H9 (cell line): ENCODE measurements around the gene ENAM. TPM values are rescaled to one million over a fixed set of nuclear protein-coding genes. Genes with fewer than 3 reads are reported as not detected.

Experiments used
- DNase-seq: peaks from one replicate; pipeline ENCODE4 v3.0.0-alpha.2; 2017
- H2AFZ ChIP-seq: one replicate; pipeline ENCODE4 v1.6.1; 2013; ENCODE audit warnings: mild to moderate bottlenecking, low read length, control low read depth, moderate library complexity
- H2AK5ac ChIP-seq: 2 replicates; pipeline ENCODE4 v1.6.1; 2013; ENCODE audit warnings: low read length, control low read depth, mixed read lengths; ENCODE audit not compliant: insufficient read length
- H2BK120ac ChIP-seq: one replicate; pipeline ENCODE4 v1.6.1; 2013; ENCODE audit warnings: low read depth, mild to moderate bottlenecking, low read length, control low read depth, inconsistent platforms; ENCODE audit not compliant: poor library complexity, severe bottlenecking
- H2BK12ac ChIP-seq: 2 replicates; pipeline ENCODE4 v1.6.1; 2013; ENCODE audit warnings: low read length, control low read depth, mixed read lengths, low read depth; ENCODE audit not compliant: insufficient read length
- H2BK15ac ChIP-seq: 2 replicates; pipeline ENCODE4 v1.6.1; 2013; ENCODE audit warnings: low read depth, low read length, control low read depth
- H2BK20ac ChIP-seq: one replicate; pipeline ENCODE4 v1.6.1; 2013; ENCODE audit warnings: low read depth, mild to moderate bottlenecking, low read length, control low read depth, inconsistent platforms; ENCODE audit not compliant: poor library complexity, severe bottlenecking
- H2BK5ac ChIP-seq: 2 replicates; pipeline ENCODE4 v1.6.1; 2013; ENCODE audit warnings: low read length, control low read depth, mixed read lengths; ENCODE audit not compliant: insufficient read length
- H3K14ac ChIP-seq: 2 replicates; pipeline ENCODE4 v1.6.1; 2013; ENCODE audit warnings: low read length, control low read depth; ENCODE audit not compliant: insufficient read depth
- H3K18ac ChIP-seq: 2 replicates; pipeline ENCODE4 v1.6.1; 2013; ENCODE audit warnings: low read depth, mild to moderate bottlenecking, mixed read lengths, low read length, control low read depth; ENCODE audit not compliant: insufficient read length
- H3K23ac ChIP-seq: 2 replicates; pipeline ENCODE4 v1.6.1; 2013; ENCODE audit warnings: low read length, control low read depth, mixed read lengths, low read depth; ENCODE audit not compliant: insufficient read length
- H3K23me2 ChIP-seq: 2 replicates; pipeline ENCODE4 v1.6.1; 2013; ENCODE audit warnings: low read depth, mild to moderate bottlenecking, mixed read lengths, low read length, control low read depth; ENCODE audit not compliant: insufficient read length, poor library complexity, severe bottlenecking
- H3K27ac ChIP-seq: 2 replicates; pipeline ENCODE4 v1.5.1; 2013; ENCODE audit warnings: low read length, control low read depth, mixed read lengths, low read depth; ENCODE audit not compliant: insufficient read length
- H3K27me3 ChIP-seq: 2 replicates; pipeline ENCODE4 v1.6.1; 2013; ENCODE audit warnings: low read length, control low read depth, inconsistent platforms; ENCODE audit not compliant: insufficient read depth
- H3K4ac ChIP-seq: 2 replicates; pipeline ENCODE4 v1.6.1; 2013; ENCODE audit warnings: low read depth, mild to moderate bottlenecking, control low read depth, inconsistent platforms, low read length, moderate library complexity
- H3K4me1 ChIP-seq: 2 replicates; pipeline ENCODE4 v1.6.1; 2013; ENCODE audit warnings: low read length, control low read depth, inconsistent platforms; ENCODE audit not compliant: insufficient read depth
- H3K4me2 ChIP-seq: 2 replicates; pipeline ENCODE4 v1.6.1; 2013; ENCODE audit warnings: low read length, control low read depth, mixed read lengths; ENCODE audit not compliant: insufficient read length, insufficient read depth
- H3K56ac ChIP-seq: 2 replicates; pipeline ENCODE4 v1.6.1; 2013; ENCODE audit warnings: low read depth, mild to moderate bottlenecking, mixed read lengths, low read length, control low read depth; ENCODE audit not compliant: insufficient read length
- H3K79me1 ChIP-seq: 2 replicates; pipeline ENCODE4 v1.6.1; 2013; ENCODE audit warnings: low read depth, mild to moderate bottlenecking, moderate library complexity, low read length, control low read depth, inconsistent platforms; ENCODE audit not compliant: insufficient read depth, poor library complexity, severe bottlenecking
- H3K79me2 ChIP-seq: 2 replicates; pipeline ENCODE4 v1.6.1; 2013; ENCODE audit warnings: low read length, control low read depth, inconsistent platforms; ENCODE audit not compliant: insufficient read depth
- H3K9ac ChIP-seq: 2 replicates; pipeline ENCODE4 v1.6.1; 2013; ENCODE audit warnings: low read length, control low read depth, mixed read lengths; ENCODE audit not compliant: insufficient read length; ENCODE audit errors: extremely low read depth
- H3K9me3 ChIP-seq: one replicate; pipeline ENCODE4 v1.6.1; 2013; ENCODE audit warnings: low read depth, low read length, inconsistent platforms; ENCODE audit not compliant: control insufficient read depth
- H3T11ph ChIP-seq: one replicate; pipeline ENCODE4 v1.6.1; 2013; ENCODE audit warnings: mild to moderate bottlenecking, low read length, control low read depth, inconsistent platforms
- H4K20me1 ChIP-seq: one replicate; pipeline ENCODE4 v1.6.1; 2013; ENCODE audit not compliant: control insufficient read depth, insufficient read length, insufficient read depth
- H4K5ac ChIP-seq: 2 replicates; pipeline ENCODE4 v1.6.1; 2013; ENCODE audit warnings: low read depth, mild to moderate bottlenecking, mixed read lengths, low read length, control low read depth; ENCODE audit not compliant: insufficient read length
- H4K8ac ChIP-seq: replicated peaks from 2 replicates; pipeline ENCODE4 v1.6.1; 2013; ENCODE audit warnings: low read length, control low read depth, mixed read lengths, low read depth; ENCODE audit not compliant: insufficient read length
- H4K91ac ChIP-seq: 2 replicates; pipeline ENCODE4 v1.6.1; 2013; ENCODE audit warnings: low read depth, mild to moderate bottlenecking, moderate library complexity, mixed read lengths, low read length, control low read depth; ENCODE audit not compliant: insufficient read length
- H3K27ac Mint-ChIP-seq, 3 experiments: 2 replicates in 2 of 3; 3 replicates in 1 of 3; pipeline ENCODE4 v1.8.0; 2020 to 2021; ENCODE audit warnings: mixed read lengths in 3 of 3, mild to moderate bottlenecking in 1 of 3, moderate library complexity in 1 of 3
- H3K27me3 Mint-ChIP-seq: 2 replicates; pipeline ENCODE4 v1.8.0; 2021; ENCODE audit warnings: low read depth, mild to moderate bottlenecking, moderate library complexity, mixed read lengths
- H3K36me3 Mint-ChIP-seq, 3 experiments: 2 replicates in 2 of 3; 3 replicates in 1 of 3; pipeline ENCODE4 v1.8.0; 2020 to 2021; ENCODE audit warnings: low read depth in 3 of 3, mixed read lengths in 3 of 3; ENCODE audit not compliant: insufficient read depth in 1 of 3
- H3K4me1 Mint-ChIP-seq, 2 experiments: 2 replicates each; pipeline ENCODE4 v1.8.0; 2020; ENCODE audit warnings: mixed read lengths in 2 of 2
- H3K4me3 Mint-ChIP-seq, 2 experiments: 2 replicates in 1 of 2; 3 replicates in 1 of 2; pipeline ENCODE4 v1.8.0; 2020 to 2021; ENCODE audit warnings: mild to moderate bottlenecking in 2 of 2, mixed read lengths in 2 of 2, moderate library complexity in 1 of 2
- H3K9me3 Mint-ChIP-seq, 2 experiments: 2 replicates in 1 of 2; 3 replicates in 1 of 2; pipeline ENCODE4 v1.8.0; 2020; ENCODE audit warnings: mild to moderate bottlenecking in 2 of 2, mixed read lengths in 2 of 2, moderate library complexity in 1 of 2
- WGBS: extraction: QIAGEN DNeasy Blood & Tissue Kit; methylation state at CpG from one replicate; pipeline ENCODE4 v1.1.7; 2013; ENCODE audit warnings: missing lambda C conversion rate, low lambda C conversion rate, mixed read lengths; ENCODE audit not compliant: insufficient read length; ENCODE audit errors: extremely low coverage; 5-methylcytosine and 5-hydroxymethylcytosine counted together
- total RNA-seq: library from RNA; stranded (reverse); gene quantifications from 2 replicates; pipeline ENCODE4 v1.2.1, GENCODE V29; 2021
- TF ChIP-seq, protein P1 (sequence below): fragments of 200-600 bp; sonication (generic); conservative IDR thresholded peaks from 3 replicates; pipeline ENCODE4 v1.8.0; 2021; ENCODE audit warnings: antibody characterized with exemption, mild to moderate bottlenecking

ENAM gene
- total RNA-seq, 1 experiment from 2014 or later = not detected

- H3K79me1 ChIP-seq = no peaks in the 10 kb centered on the region
- DNase-seq = no peak
- no peak overlapping the region for H2BK120ac ChIP-seq
- no peak overlapping the region for H3K14ac ChIP-seq
- Mint-ChIP-seq H3K4me1 (peaks cover 0 to 4% of the 10 kb centered on the region in 2 experiments; a peak in 1 of 4 replicates), H3K27me3 (no peaks in the 10 kb centered on the region), H3K9me3 (no peaks in the 10 kb centered on the region; a peak in 1 of 5 replicates), H3K36me3 (no peaks in the 10 kb centered on the region), H3K4me3 (no peak overlapping the region), H3K27ac (no peak overlapping the region)
- no peak overlapping the region for H3K27ac ChIP-seq
- no peak overlapping the region for H2BK12ac ChIP-seq
- H3K27me3 ChIP-seq = no peaks in the 10 kb centered on the region
- no peaks in the 10 kb centered on the region for H3K9me3 ChIP-seq
- no peak overlapping the region for H2BK15ac ChIP-seq
- no peak overlapping the region for H3K23ac ChIP-seq
- WGBS = no CpG with 5 or more reads among the region's 8 CpGs
- H3K9ac ChIP-seq = no peak overlapping the region
- H3K4ac ChIP-seq = no peak overlapping the region
- no peak overlapping the region for H3T11ph ChIP-seq
- no peaks in the 10 kb centered on the region for H4K20me1 ChIP-seq
- H2BK20ac ChIP-seq = no peak overlapping the region
- H4K91ac ChIP-seq = no peak overlapping the region
- H4K5ac ChIP-seq = no peak overlapping the region
- no peak overlapping the region for H3K56ac ChIP-seq
- TF ChIP-seq, protein P1, sequence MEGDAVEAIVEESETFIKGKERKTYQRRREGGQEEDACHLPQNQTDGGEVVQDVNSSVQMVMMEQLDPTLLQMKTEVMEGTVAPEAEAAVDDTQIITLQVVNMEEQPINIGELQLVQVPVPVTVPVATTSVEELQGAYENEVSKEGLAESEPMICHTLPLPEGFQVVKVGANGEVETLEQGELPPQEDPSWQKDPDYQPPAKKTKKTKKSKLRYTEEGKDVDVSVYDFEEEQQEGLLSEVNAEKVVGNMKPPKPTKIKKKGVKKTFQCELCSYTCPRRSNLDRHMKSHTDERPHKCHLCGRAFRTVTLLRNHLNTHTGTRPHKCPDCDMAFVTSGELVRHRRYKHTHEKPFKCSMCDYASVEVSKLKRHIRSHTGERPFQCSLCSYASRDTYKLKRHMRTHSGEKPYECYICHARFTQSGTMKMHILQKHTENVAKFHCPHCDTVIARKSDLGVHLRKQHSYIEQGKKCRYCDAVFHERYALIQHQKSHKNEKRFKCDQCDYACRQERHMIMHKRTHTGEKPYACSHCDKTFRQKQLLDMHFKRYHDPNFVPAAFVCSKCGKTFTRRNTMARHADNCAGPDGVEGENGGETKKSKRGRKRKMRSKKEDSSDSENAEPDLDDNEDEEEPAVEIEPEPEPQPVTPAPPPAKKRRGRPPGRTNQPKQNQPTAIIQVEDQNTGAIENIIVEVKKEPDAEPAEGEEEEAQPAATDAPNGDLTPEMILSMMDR = no peak
- H3K4me1 ChIP-seq = no peaks in the 10 kb centered on the region
- H2AK5ac ChIP-seq = no peak overlapping the region
- H3K79me2 ChIP-seq = no peaks in the 10 kb centered on the region
- H2BK5ac ChIP-seq = no peak overlapping the region
- no peak overlapping the region for H3K18ac ChIP-seq
- no peak overlapping the region for H3K4me2 ChIP-seq
- H3K23me2 ChIP-seq = no peaks in the 10 kb centered on the region
- no peak overlapping the region for H4K8ac ChIP-seq
- H2AFZ ChIP-seq = no peak overlapping the region
Measured at GRCh38 chr4:70606459-70606858, 22.1 kb upstream of the ENAM start.
